ENCODE measurements around the gene RAB38. TPM values are rescaled to one million over a fixed set of nuclear protein-coding genes. Genes with fewer than 3 reads are reported as not detected.

RAB38 gene
- total RNA-seq = 10 to 100 TPM in 1 of 3 donors, 1 to 10 TPM in 2; 1.6 to 14.8 (median 5.2) TPM

GRCh38 chr11:88174709-88175568 is at the start of gene RAB38:
TSS of gene RAB38 (minus strand) at chr11:88175443. CDS start at chr11:88175384, 59 bp downstream.
- H3K27ac ChIP-seq = peak within 1 kb of the TSS; percentile 72 to 81
- no peak for TF ChIP-seq POLR2A (IDR thresholded peaks at IDR 0.05)
- no peak for TF ChIP-seq POLR2AphosphoS5 (IDR thresholded peaks at IDR 0.05)
- TF ChIP-seq, protein P1, sequence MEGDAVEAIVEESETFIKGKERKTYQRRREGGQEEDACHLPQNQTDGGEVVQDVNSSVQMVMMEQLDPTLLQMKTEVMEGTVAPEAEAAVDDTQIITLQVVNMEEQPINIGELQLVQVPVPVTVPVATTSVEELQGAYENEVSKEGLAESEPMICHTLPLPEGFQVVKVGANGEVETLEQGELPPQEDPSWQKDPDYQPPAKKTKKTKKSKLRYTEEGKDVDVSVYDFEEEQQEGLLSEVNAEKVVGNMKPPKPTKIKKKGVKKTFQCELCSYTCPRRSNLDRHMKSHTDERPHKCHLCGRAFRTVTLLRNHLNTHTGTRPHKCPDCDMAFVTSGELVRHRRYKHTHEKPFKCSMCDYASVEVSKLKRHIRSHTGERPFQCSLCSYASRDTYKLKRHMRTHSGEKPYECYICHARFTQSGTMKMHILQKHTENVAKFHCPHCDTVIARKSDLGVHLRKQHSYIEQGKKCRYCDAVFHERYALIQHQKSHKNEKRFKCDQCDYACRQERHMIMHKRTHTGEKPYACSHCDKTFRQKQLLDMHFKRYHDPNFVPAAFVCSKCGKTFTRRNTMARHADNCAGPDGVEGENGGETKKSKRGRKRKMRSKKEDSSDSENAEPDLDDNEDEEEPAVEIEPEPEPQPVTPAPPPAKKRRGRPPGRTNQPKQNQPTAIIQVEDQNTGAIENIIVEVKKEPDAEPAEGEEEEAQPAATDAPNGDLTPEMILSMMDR (IDR thresholded peaks at IDR 0.05) = no peak
- H3K4me3 ChIP-seq = peak within 1 kb of the TSS; percentile 39 to 69 (median 60)
- H3K36me3 ChIP-seq = no peaks in the 10 kb centered on the region
- no peaks in the 10 kb centered on the region for H3K9me3 ChIP-seq
- no peaks in the 10 kb centered on the region for H3K27me3 ChIP-seq
- H3K4me1 ChIP-seq = peaks cover 0 to 3% of the 10 kb centered on the region in 2 donors
- peak; percentile 55 to 58 for DNase-seq (ENCODE audit: low spot score in 2 of 2)
- intact Hi-C loops (cut with DNase I; ENCODE audit: low total_unique reads) = loop anchor here (5.0 kb wide), 1 partner anchor 947 kb away; no protein-coding TSS in a partner anchor

DNA sequence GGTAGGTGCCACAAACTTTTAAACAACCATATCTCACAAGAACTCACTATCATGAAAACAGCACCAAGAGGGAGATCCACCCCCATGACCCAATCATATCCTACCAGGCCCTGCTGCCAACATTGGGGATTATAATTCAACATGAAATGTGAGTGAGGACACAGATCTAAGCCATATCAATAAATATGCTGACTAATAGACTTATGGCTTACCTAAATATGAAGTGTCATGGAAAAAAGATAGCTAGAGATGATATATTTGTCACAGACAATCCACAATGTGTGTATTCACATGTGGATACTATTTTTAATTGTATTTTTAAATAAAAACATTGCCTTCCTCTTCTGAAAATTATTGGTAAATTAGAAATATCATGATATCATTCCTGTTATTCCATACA is 38.2 kb upstream of the RAB38 start:
- Histone ChIP-seq H3K27ac (no peak overlapping the region), H3K9me3 (no peaks in the 10 kb centered on the region), H3K4me3 (no peak overlapping the region), H3K4me1 (no peaks in the 10 kb centered on the region), H3K36me3 (no peaks in the 10 kb centered on the region), H3K27me3 (no peaks in the 10 kb centered on the region)
- DNase-seq (ENCODE audit: low spot score in 2 of 2) = no peak
- intact Hi-C loops (cut with DNase I; ENCODE audit: low total_unique reads) = no loop called here
- TF ChIP-seq POLR2AphosphoS5 (IDR thresholded peaks at IDR 0.05) (no peak), POLR2A (IDR thresholded peaks at IDR 0.05) (no peak)
- TF ChIP-seq, protein P1 (IDR thresholded peaks at IDR 0.05) = no peak

- intact Hi-C loops (cut with DNase I; ENCODE audit: low total_unique reads) = no loop called here
- TF ChIP-seq POLR2A (IDR thresholded peaks at IDR 0.05) = no peak
- TF ChIP-seq, protein P1 (IDR thresholded peaks at IDR 0.05) = no peak
- no peak for TF ChIP-seq POLR2AphosphoS5 (IDR thresholded peaks at IDR 0.05)
- no peak for DNase-seq (ENCODE audit: low spot score in 2 of 2)
These were observed 37.1 kb upstream of the RAB38 start for GRCh38 chr11:88212300-88212699.

GRCh38 chr11:88208745-88209144 is 33.5 kb upstream of the RAB38 start:
- Histone ChIP-seq H3K4me3 (no peak overlapping the region), H3K4me1 (no peaks in the 10 kb centered on the region), H3K27me3 (no peaks in the 10 kb centered on the region), H3K36me3 (no peaks in the 10 kb centered on the region), H3K9me3 (no peaks in the 10 kb centered on the region), H3K27ac (no peak overlapping the region)
- no peak for TF ChIP-seq POLR2A (IDR thresholded peaks at IDR 0.05)
- TF ChIP-seq, protein P1 (IDR thresholded peaks at IDR 0.05) = no peak
- DNase-seq (ENCODE audit: low spot score in 2 of 2) = no peak
- intact Hi-C loops (cut with DNase I; ENCODE audit: low total_unique reads) = no loop called here

More at GRCh38 chr11:88212300-88212699, 37.1 kb upstream of the RAB38 start:
- Histone ChIP-seq H3K4me1 (no peaks in the 10 kb centered on the region), H3K27me3 (no peaks in the 10 kb centered on the region), H3K27ac (no peak overlapping the region), H3K4me3 (no peak overlapping the region), H3K36me3 (no peaks in the 10 kb centered on the region), H3K9me3 (no peaks in the 10 kb centered on the region)

GRCh38 chr11:88206751-88207150 is 31.5 kb upstream of the RAB38 start:
- H3K4me1 ChIP-seq = no peaks in the 10 kb centered on the region
- no peak for DNase-seq (ENCODE audit: low spot score in 2 of 2)
- H3K4me3 ChIP-seq = no peak overlapping the region
- H3K36me3 ChIP-seq = no peaks in the 10 kb centered on the region
- intact Hi-C loops (cut with DNase I; ENCODE audit: low total_unique reads) = no loop called here
- H3K27ac ChIP-seq = no peak overlapping the region
- TF ChIP-seq, protein P1 (IDR thresholded peaks at IDR 0.05) = no peak
- no peak for TF ChIP-seq POLR2AphosphoS5 (IDR thresholded peaks at IDR 0.05)
- no peaks in the 10 kb centered on the region for H3K27me3 ChIP-seq
- no peaks in the 10 kb centered on the region for H3K9me3 ChIP-seq

Measured in breast epithelium (tissue), 4 donors.